Astrocyte (in vitro differentiated cells and primary cell): ENCODE data around the gene RND3. TPM values are rescaled to one million over a fixed set of nuclear protein-coding genes. Genes with fewer than 3 reads are reported as not detected.

ENCODE experiments used
- DNase-seq: peaks from one replicate; pipeline ENCODE4 v3.0.0-alpha.2; 2010; ENCODE audit warnings: low read depth
- FAIRE-seq: peaks from 2 replicates; lab custom pipeline; 2011; peaks lifted over from hg19 to GRCh38; lab: Jason Lieb, UNC
- H2AFZ ChIP-seq: 2 replicates; pipeline ENCODE4 v1.6.0; 2012; ENCODE audit warnings: low read depth, low read length, inconsistent platforms
- H3K27ac ChIP-seq: 2 replicates; pipeline ENCODE4 v1.5.1; 2011; ENCODE audit warnings: low read depth, low read length, inconsistent platforms
- H3K27me3 ChIP-seq: 2 replicates; pipeline ENCODE4 v1.6.0; 2011; ENCODE audit warnings: low read length, inconsistent platforms; ENCODE audit not compliant: insufficient read depth
- H3K36me3 ChIP-seq: 2 replicates; pipeline ENCODE4 v1.5.1; 2011; ENCODE audit warnings: low read length, inconsistent platforms; ENCODE audit not compliant: insufficient read depth
- H3K4me1 ChIP-seq: 2 replicates; pipeline ENCODE4 v1.5.1; 2011; ENCODE audit warnings: low read length, inconsistent platforms; ENCODE audit not compliant: insufficient read depth
- H3K4me2 ChIP-seq: 2 replicates; pipeline ENCODE4 v1.6.0; 2012; ENCODE audit warnings: low read length, inconsistent platforms
- H3K4me3 ChIP-seq: 2 replicates; pipeline ENCODE4 v1.5.1; 2011; ENCODE audit warnings: low read depth, mild to moderate bottlenecking, low read length, inconsistent platforms; ENCODE audit not compliant: insufficient read depth
- H3K79me2 ChIP-seq: 2 replicates; pipeline ENCODE4 v1.6.0; 2012; ENCODE audit warnings: mild to moderate bottlenecking, low read length, inconsistent platforms; ENCODE audit not compliant: insufficient read depth
- H3K9ac ChIP-seq: 2 replicates; pipeline ENCODE4 v1.6.0; 2012; ENCODE audit warnings: mild to moderate bottlenecking, low read length, inconsistent platforms
- H3K9me3 ChIP-seq: 2 replicates; pipeline ENCODE4 v1.5.1; 2012; ENCODE audit warnings: low read depth, mild to moderate bottlenecking, low read length, inconsistent platforms; ENCODE audit not compliant: insufficient read depth
- H4K20me1 ChIP-seq: 2 replicates; pipeline ENCODE4 v1.6.0; 2012; ENCODE audit warnings: low read length, inconsistent platforms; ENCODE audit not compliant: insufficient read depth
- H3K27ac Mint-ChIP-seq: one replicate; pipeline ENCODE4 v1.8.0; 2021; ENCODE audit warnings: mild to moderate bottlenecking, mixed read lengths; ENCODE audit not compliant: unreplicated experiment
- H3K27me3 Mint-ChIP-seq: one replicate; pipeline ENCODE4 v1.8.0; 2021; ENCODE audit warnings: low read depth, mixed read lengths; ENCODE audit not compliant: unreplicated experiment
- H3K36me3 Mint-ChIP-seq: one replicate; pipeline ENCODE4 v1.8.0; 2021; ENCODE audit warnings: low read depth, mixed read lengths; ENCODE audit not compliant: unreplicated experiment
- H3K4me1 Mint-ChIP-seq: one replicate; pipeline ENCODE4 v1.8.0; 2021; ENCODE audit warnings: low read depth, mixed read lengths; ENCODE audit not compliant: unreplicated experiment
- H3K4me3 Mint-ChIP-seq: one replicate; pipeline ENCODE4 v1.8.0; 2021; ENCODE audit warnings: mild to moderate bottlenecking, moderate library complexity, mixed read lengths; ENCODE audit not compliant: unreplicated experiment
- H3K9me3 Mint-ChIP-seq: one replicate; pipeline ENCODE4 v1.8.0; 2021; ENCODE audit warnings: mild to moderate bottlenecking, mixed read lengths; ENCODE audit not compliant: unreplicated experiment
- EZH2 ChIP-seq: IDR thresholded peaks from 2 replicates; pipeline ENCODE4 v1.6.1; 2012; ENCODE audit warnings: mild to moderate bottlenecking, low read length, inconsistent platforms; ENCODE audit not compliant: insufficient read depth
- total RNA-seq: library from RNA; stranded (reverse); gene quantifications from 2 replicates; pipeline ENCODE4 v1.2.1, GENCODE V29; 2021
- TF ChIP-seq, protein P1 (sequence below): IDR thresholded peaks from 2 replicates; pipeline ENCODE4 v1.5.1; 2011; ENCODE audit warnings: low read depth, mild to moderate bottlenecking, inconsistent platforms, low read length, moderate library complexity; ENCODE audit not compliant: insufficient read depth

RND3 gene
- total RNA-seq, 1 donor from 2014 or later, result 117 TPM

DNA sequence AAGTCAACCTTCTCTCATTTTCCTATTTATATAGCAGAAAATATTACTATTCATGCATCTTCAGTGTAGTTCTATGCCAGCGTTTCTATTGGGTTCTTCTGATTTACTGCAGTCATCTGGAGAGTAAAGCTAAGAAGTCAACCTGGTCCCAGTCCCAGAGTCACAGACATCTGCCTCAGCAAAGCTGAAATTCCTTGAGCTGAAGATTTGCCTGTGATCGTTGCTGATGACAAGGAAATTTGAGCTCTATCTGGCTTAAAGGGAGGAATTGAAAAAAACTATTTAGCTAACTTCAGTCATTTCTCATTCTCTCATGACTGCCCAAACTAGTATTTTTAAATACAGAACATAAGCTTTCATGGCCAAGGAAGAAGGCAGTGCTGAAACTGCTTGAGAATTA is 45.7 kb downstream of the RND3 start:
- H3K27ac Mint-ChIP-seq, result no peak overlapping the region
- no peaks in the 10 kb centered on the region for H3K27me3 Mint-ChIP-seq

DNA sequence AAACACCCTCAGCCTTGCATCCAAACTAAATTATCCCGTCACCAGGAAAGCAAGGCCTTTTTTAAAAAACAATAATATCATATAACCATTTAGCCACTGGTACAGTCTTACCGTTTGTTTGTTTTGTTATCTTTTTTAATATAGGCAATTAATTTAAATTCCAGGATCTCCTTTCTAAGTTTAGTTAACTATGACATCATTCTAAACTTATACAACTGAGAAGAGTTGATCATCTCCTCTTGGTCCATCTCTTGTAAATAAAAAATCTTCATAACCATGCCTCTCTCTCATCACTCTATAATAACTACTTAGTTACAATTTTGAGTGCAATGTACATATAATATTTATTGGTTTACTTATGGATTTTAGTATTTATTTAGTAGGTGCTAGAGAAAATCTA is 46.2 kb downstream of the RND3 start:
- Mint-ChIP-seq H3K27me3 (no peaks in the 10 kb centered on the region), H3K4me3 (no peak overlapping the region), H3K27ac (no peak overlapping the region), H3K36me3 (peaks cover 5% of the 10 kb centered on the region), H3K9me3 (peaks cover 2% of the 10 kb centered on the region), H3K4me1 (no peaks in the 10 kb centered on the region)
- H3K4me2 ChIP-seq, result no peak overlapping the region
- FAIRE-seq, result no peak
- H2AFZ ChIP-seq, result no peak overlapping the region
- no peak overlapping the region for H3K4me3 ChIP-seq
- no peaks in the 10 kb centered on the region for H3K4me1 ChIP-seq
- no peaks in the 10 kb centered on the region for H3K36me3 ChIP-seq
- no peaks in the 10 kb centered on the region for H3K9me3 ChIP-seq
- no peaks in the 10 kb centered on the region for H3K79me2 ChIP-seq
- TF ChIP-seq, protein P1, sequence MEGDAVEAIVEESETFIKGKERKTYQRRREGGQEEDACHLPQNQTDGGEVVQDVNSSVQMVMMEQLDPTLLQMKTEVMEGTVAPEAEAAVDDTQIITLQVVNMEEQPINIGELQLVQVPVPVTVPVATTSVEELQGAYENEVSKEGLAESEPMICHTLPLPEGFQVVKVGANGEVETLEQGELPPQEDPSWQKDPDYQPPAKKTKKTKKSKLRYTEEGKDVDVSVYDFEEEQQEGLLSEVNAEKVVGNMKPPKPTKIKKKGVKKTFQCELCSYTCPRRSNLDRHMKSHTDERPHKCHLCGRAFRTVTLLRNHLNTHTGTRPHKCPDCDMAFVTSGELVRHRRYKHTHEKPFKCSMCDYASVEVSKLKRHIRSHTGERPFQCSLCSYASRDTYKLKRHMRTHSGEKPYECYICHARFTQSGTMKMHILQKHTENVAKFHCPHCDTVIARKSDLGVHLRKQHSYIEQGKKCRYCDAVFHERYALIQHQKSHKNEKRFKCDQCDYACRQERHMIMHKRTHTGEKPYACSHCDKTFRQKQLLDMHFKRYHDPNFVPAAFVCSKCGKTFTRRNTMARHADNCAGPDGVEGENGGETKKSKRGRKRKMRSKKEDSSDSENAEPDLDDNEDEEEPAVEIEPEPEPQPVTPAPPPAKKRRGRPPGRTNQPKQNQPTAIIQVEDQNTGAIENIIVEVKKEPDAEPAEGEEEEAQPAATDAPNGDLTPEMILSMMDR, result no peak
- no peak for TF ChIP-seq EZH2
- H4K20me1 ChIP-seq, result no peaks in the 10 kb centered on the region
- H3K27ac ChIP-seq, result no peak overlapping the region
- no peak for DNase-seq
- H3K27me3 ChIP-seq, result no peaks in the 10 kb centered on the region
- H3K9ac ChIP-seq, result no peak overlapping the region

More for the DNA sequence above, 45.7 kb downstream of the RND3 start:
- no peaks in the 10 kb centered on the region for H3K36me3 ChIP-seq
- H3K4me3 ChIP-seq, result no peak overlapping the region
- no peak overlapping the region for H3K4me3 Mint-ChIP-seq
- DNase-seq (no peak), FAIRE-seq (no peak)
- H3K4me1 Mint-ChIP-seq, result no peaks in the 10 kb centered on the region
- no peak overlapping the region for H3K9ac ChIP-seq
- no peaks in the 10 kb centered on the region for H3K9me3 ChIP-seq
- no peak overlapping the region for H3K27ac ChIP-seq
- H3K79me2 ChIP-seq, result no peaks in the 10 kb centered on the region
- peaks cover 2% of the 10 kb centered on the region for H3K9me3 Mint-ChIP-seq
- no peaks in the 10 kb centered on the region for H3K4me1 ChIP-seq
- H3K27me3 ChIP-seq, result no peaks in the 10 kb centered on the region
- H2AFZ ChIP-seq, result no peak overlapping the region
- H3K4me2 ChIP-seq, result no peak overlapping the region
- H3K36me3 Mint-ChIP-seq, result peaks cover 1% of the 10 kb centered on the region
- TF ChIP-seq EZH2, result no peak
- TF ChIP-seq, protein P1, result no peak
- H4K20me1 ChIP-seq, result no peaks in the 10 kb centered on the region

- no peaks in the 10 kb centered on the region for H3K79me2 ChIP-seq
Measured at GRCh38 chr2:150438654-150439053, 48.8 kb downstream of the RND3 start.

More at GRCh38 chr2:150438654-150439053, 48.8 kb downstream of the RND3 start:
- Mint-ChIP-seq H3K36me3 (peaks cover 5% of the 10 kb centered on the region), H3K27ac (no peak overlapping the region), H3K4me1 (no peaks in the 10 kb centered on the region), H3K9me3 (peaks cover 3% of the 10 kb centered on the region), H3K27me3 (no peaks in the 10 kb centered on the region), H3K4me3 (no peak overlapping the region)
- Histone ChIP-seq H3K27me3 (no peaks in the 10 kb centered on the region), H4K20me1 (no peaks in the 10 kb centered on the region), H3K9ac (no peak overlapping the region), H3K4me1 (no peaks in the 10 kb centered on the region), H3K27ac (no peak overlapping the region), H3K4me3 (no peak overlapping the region), H2AFZ (no peak overlapping the region), H3K36me3 (no peaks in the 10 kb centered on the region), H3K9me3 (no peaks in the 10 kb centered on the region), H3K4me2 (no peak overlapping the region)
- TF ChIP-seq, protein P1, result no peak
- TF ChIP-seq EZH2, result no peak
- DNase-seq (peak; percentile 14), FAIRE-seq (no peak)
